Activated naive CD8-positive, alpha-beta T cell treated with anti-CD3 and anti-CD28 coated beads for 36 hours (primary cell): ENCODE results near the gene SPECC1L. TPM values are rescaled to one million over a fixed set of nuclear protein-coding genes. Genes with fewer than 3 reads are reported as not detected.
A peak's percentile ranks its signal among the peaks of the same experiment; 100 is the strongest.

Experiments
- DNase-seq: peaks from one replicate; pipeline ENCODE4 v3.0.0; 2021
- H3K27ac Mint-ChIP-seq: one replicate; pipeline ENCODE4 v1.8.0; 2022; ENCODE audit warnings: mild to moderate bottlenecking, moderate library complexity, mixed read lengths
- H3K27me3 Mint-ChIP-seq: one replicate; pipeline ENCODE4 v1.8.0; 2022; ENCODE audit warnings: mild to moderate bottlenecking, mixed read lengths
- H3K36me3 Mint-ChIP-seq: one replicate; pipeline ENCODE4 v1.8.0; 2021; ENCODE audit warnings: mild to moderate bottlenecking, mixed read lengths
- H3K4me1 Mint-ChIP-seq: one replicate; pipeline ENCODE4 v1.8.0; 2021; ENCODE audit warnings: mixed read lengths
- H3K4me3 Mint-ChIP-seq: one replicate; pipeline ENCODE4 v1.8.0; 2022; ENCODE audit warnings: mild to moderate bottlenecking, moderate library complexity, mixed read lengths
- H3K9me3 Mint-ChIP-seq: one replicate; pipeline ENCODE4 v1.8.0; 2022; ENCODE audit warnings: mixed read lengths
- total RNA-seq, 2 experiments: library from RNA; stranded (reverse); gene quantifications; one replicate each; pipeline ENCODE4 v1.2.3, GENCODE V29; 2021

Gene SPECC1L
- total RNA-seq, 2 experiments from 2014 or later, result 46.3 to 47.7 TPM

DNA sequence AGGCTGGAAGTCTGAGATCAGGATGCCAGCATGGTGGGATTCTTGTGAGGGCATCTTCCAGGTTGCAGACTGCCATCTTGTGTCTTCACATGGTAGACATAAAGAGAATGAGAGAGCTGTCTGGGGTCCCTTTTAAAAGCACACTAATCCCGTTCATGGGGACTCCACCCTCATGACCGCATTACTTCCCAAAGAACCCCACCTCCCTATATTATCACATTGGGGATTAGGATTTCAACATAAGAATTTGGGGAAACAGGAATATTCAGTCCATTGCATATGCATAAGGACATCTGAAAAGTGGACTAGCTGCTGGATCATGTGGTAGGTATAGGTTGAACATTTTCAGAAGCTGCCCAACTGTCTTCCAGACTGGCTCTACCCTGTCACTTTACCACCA is 123.6 kb downstream of the SPECC1L start:
- H3K27me3 Mint-ChIP-seq, result no peaks in the 10 kb centered on the region
- peaks cover 18% of the 10 kb centered on the region for H3K4me1 Mint-ChIP-seq
- no peaks in the 10 kb centered on the region for H3K9me3 Mint-ChIP-seq
- H3K36me3 Mint-ChIP-seq, result peaks cover 10% of the 10 kb centered on the region
- no peak for DNase-seq
- H3K4me3 Mint-ChIP-seq, result no peak overlapping the region
- H3K27ac Mint-ChIP-seq, result no peak overlapping the region

DNA sequence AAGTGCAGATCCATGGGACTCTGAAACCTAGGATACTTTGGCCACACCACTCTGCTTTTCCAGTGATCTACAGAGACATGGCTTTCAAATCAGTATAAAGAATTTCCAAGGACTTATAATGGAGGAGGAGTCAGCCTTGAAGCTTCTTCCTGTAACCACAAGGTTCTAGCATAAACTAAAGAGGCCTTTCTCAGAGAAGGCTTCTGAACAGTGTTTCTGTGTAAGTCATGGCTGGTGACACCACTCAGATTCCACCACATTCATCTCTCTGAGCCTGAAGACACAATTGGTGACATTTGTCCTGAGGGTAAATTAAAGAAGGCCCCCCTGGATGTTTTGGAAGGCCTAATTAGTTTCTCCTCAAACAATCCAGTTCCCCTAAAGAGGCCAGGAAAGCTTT is 127.8 kb downstream of the SPECC1L start:
- no peak for DNase-seq
- no peaks in the 10 kb centered on the region for H3K27me3 Mint-ChIP-seq
- peaks cover 20% of the 10 kb centered on the region for H3K36me3 Mint-ChIP-seq
- no peak overlapping the region for H3K4me3 Mint-ChIP-seq
- H3K4me1 Mint-ChIP-seq, result peaks cover 32% of the 10 kb centered on the region
- H3K27ac Mint-ChIP-seq, result no peak overlapping the region
- no peaks in the 10 kb centered on the region for H3K9me3 Mint-ChIP-seq

DNA sequence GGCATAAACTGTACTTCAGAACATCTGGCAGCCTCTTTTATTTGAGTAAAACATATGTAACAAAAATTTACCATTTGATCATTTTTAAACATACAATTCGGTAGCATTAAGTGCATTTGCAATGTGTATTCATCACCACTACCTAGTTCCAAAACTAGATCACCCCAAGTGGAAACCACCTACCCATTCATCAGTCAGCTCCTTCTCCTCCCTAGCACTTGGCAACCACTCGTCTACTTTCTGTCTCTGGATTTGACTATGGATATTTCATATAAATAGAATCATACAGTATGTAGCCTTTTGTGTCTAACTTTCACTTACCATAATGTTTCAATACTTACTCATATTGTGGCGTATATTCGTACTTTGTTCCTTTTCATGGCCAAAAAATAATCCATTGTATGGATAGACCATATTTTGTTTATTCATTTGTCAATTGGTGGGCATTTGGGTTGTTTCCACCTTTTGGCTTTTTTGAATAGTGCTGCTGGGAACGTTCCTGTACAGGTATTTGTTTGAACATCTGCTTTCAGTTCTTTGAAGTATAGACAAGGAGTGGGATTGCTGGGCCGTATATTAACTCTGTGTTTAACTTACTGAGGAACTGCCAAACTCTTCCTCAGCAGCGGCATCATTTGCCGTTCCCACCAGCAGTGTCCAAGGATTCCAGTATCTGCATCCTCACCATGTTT is 129.5 kb downstream of the SPECC1L start:
- H3K27me3 Mint-ChIP-seq, result no peaks in the 10 kb centered on the region
- peaks cover 32% of the 10 kb centered on the region for H3K4me1 Mint-ChIP-seq
- H3K27ac Mint-ChIP-seq, result no peak overlapping the region
- H3K9me3 Mint-ChIP-seq, result no peaks in the 10 kb centered on the region
- DNase-seq, result no peak
- H3K4me3 Mint-ChIP-seq, result no peak overlapping the region
- peaks cover 22% of the 10 kb centered on the region for H3K36me3 Mint-ChIP-seq

DNA sequence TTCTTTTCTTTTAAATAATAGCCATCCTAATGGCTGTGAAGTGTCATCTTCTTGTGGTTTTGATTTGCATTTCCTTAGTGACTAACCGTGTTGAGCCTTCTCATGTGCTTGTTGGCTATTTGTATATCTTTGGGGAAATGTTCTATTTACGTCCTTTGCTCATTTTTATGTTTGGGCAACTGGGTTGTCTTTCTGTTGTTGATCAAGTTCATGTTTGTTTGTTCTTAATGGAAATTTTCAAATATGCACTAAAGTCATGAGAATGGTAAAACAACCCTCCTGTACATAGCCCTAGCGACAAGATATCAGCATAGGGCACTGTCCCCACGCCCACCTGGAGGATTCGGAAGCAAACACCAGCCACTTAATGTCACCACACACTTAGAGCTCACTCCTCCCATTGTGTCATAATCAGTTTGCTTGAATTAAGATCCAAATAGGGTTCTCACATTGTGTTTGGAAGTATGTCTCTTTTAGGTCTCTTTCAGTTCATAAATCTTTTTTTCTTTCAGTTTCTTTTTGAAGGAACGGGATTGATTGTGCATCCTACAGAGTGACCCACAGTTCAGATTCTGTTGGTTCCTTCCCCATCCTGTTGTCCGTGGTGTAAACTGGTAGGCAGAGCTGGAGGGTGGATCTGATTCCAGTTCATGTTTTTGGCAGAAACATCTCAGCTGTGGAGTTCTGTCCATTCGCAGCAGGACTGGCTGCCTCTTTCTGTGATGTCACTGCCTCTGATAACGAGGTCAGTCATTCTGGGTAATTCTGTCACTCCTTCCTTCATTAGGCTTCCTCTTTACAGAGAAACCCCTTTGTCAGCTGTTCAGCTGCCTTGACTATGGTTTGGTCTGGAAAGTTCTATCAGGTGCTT is 130.3 kb downstream of the SPECC1L start:
- Mint-ChIP-seq H3K27ac (peak overlapping the region; percentile 20), H3K27me3 (no peaks in the 10 kb centered on the region), H3K4me1 (peaks cover 38% of the 10 kb centered on the region), H3K9me3 (no peaks in the 10 kb centered on the region), H3K36me3 (peaks cover 20% of the 10 kb centered on the region), H3K4me3 (no peak overlapping the region)
- no peak for DNase-seq

DNA sequence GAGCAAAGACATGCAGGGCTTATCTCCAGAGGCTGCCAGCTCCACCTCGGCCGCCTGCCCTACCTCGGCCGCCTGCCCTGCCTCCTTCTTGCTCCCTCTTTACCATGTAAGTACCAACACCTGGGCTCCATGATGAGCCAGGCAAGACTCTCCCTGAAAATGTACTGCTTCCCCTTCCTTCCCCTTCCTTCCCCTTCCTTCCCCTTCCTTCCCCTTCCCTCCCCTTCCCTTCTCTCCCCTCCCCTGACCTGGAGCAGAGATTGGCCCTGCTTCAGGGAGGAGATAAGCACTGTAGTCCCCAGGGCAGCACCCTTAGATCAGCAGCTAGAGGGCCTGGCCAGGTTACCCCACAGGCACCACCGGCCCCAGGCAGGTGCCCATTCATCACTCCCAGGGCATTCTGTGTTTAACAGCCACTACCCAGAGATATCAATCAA is 131.3 kb downstream of the SPECC1L start:
- peak overlapping the region; percentile 11 for H3K27ac Mint-ChIP-seq
- DNase-seq, result no peak
- H3K4me1 Mint-ChIP-seq, result peaks cover 46% of the 10 kb centered on the region

DNA sequence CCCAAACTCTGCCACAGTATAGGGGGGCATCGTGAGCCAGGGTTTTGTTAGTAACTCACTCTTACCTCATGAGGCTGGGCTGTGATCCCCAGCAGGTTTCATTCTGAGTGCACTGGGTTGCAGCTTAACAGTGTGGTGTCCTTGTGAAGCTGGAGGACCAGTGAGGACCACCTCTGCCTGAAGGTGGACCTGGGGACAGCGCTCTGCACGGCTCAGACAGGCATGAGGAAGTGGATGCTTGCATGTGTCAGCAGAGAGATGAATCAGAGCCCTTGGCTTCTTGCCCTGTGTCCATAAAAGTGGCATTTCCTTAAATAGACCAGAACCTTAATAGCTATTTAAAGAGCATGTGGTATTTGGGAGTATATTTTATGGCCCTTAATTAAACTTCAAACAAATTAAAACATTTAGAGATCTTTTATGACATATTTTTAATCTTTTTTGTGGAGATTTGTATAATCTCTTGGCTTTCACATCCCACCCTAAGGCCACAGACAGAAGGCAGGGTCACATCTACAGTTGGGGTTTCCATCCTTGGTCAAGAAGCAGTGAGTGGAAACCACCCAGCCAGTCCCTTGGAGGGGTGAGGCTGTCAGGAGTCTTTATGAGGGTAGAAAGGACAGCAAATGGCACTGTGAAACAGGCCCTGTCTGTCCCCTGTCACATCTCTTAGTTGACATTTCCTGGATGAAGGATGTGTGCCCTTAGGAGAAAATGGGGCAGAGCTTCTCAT is 132.0 kb downstream of the SPECC1L start:
- DNase-seq, result no peak
- Mint-ChIP-seq H3K36me3 (peaks cover 29% of the 10 kb centered on the region), H3K4me3 (no peak overlapping the region), H3K27me3 (no peaks in the 10 kb centered on the region), H3K27ac (peak overlapping the region; percentile 11), H3K4me1 (peaks cover 53% of the 10 kb centered on the region), H3K9me3 (no peaks in the 10 kb centered on the region)

More for the DNA sequence above, 131.3 kb downstream of the SPECC1L start:
- Mint-ChIP-seq H3K9me3 (no peaks in the 10 kb centered on the region), H3K4me3 (no peak overlapping the region), H3K36me3 (peaks cover 23% of the 10 kb centered on the region), H3K27me3 (no peaks in the 10 kb centered on the region)

DNA sequence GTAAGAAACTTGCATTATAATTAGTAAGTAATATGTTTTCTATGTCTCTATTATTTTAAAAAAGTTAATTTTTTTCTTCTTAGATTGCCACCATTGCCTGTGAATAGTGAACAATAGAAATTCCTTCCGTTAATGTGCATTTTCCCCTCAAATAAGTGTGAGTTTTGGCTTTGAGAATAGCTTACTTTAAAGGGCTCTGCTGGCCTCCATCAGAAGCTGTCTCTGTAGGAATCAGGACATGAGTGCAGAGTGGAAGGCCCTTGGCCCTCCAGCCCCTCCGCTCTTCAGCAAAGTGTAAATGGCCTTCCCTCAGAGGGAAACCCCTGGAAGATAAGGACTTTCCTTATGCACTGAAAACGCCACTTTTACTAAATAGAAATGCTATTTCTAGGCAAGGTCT is 132.7 kb downstream of the SPECC1L start:
- Mint-ChIP-seq H3K4me3 (no peak overlapping the region), H3K36me3 (peaks cover 33% of the 10 kb centered on the region)

DNA sequence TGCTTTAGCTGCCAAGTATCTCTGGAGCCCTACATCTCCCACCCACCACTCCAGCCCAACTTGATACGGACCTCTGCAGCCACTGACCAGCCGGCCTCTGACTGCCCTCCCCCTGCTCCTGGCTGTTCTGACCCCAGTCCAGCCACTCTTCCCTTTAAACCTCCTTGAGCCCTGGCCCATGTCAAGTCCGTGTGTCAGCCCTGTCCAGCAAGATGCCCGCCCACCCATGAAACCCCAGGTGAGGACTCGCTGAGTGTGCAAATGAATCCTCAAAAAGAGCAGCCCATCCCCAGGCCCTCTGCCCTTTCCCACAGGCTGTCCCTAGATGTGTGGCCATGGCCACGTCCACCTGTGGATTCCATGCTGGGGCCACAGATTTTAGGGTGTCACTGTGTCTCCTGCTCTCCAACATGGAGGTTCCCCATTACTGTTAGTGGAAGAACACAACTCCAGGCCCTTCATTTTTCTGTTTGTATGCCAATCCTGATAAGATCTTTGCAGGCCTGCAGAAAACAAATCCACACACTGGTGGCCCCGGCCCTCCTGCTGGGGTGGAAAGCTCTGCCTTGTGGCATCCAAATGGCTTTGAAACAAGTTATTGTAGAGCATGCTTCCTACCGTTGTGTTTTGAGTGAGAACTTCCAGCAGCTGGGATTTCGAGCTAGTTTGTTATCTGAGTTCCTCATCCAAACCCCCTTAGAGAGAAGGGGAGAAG is 134.1 kb downstream of the SPECC1L start:
- Mint-ChIP-seq H3K4me1 (peaks cover 64% of the 10 kb centered on the region), H3K4me3 (no peak overlapping the region), H3K27me3 (no peaks in the 10 kb centered on the region), H3K36me3 (peaks cover 29% of the 10 kb centered on the region), H3K9me3 (no peaks in the 10 kb centered on the region), H3K27ac (no peak overlapping the region)
- DNase-seq, result no peak

More for the DNA sequence above, 132.7 kb downstream of the SPECC1L start:
- Mint-ChIP-seq H3K27me3 (no peaks in the 10 kb centered on the region), H3K4me1 (peaks cover 56% of the 10 kb centered on the region), H3K27ac (no peak overlapping the region), H3K9me3 (no peaks in the 10 kb centered on the region)
- DNase-seq, result no peak

DNA sequence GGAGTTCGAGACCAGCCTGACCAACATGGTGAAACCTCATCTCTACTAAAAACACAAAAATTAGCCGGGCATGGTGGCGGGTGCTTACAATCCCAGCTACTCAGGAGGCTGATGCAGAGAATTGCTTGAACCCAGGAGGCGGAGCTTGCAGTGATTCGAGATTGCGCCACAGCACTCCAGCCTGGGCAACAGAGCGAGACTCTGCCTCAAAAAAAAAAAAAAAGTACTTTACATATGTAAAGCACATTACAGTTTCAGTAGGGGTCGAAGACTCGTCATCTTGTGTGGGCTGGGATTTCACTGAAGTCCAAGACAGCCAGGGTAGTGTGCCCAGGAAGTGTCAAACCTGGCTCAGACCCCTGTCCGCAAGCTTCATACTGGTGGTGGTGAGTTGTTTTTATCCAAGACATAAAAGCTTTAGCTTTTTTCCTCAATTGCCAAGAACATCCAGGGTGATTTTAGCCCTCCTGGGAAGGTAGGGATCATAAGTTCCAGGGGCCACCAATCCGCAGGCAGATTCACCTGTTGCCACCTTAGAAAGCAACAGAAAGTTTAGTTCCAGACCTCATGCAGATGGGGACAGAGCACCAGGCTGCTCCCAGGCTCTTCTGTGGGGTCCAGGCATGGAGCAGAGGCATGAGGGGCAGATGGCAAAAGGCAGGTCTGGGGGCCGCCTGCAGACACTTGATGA is 135.1 kb downstream of the SPECC1L start:
- Mint-ChIP-seq H3K27me3 (no peaks in the 10 kb centered on the region), H3K36me3 (peaks cover 29% of the 10 kb centered on the region), H3K27ac (no peak overlapping the region), H3K4me3 (no peak overlapping the region), H3K4me1 (peaks cover 65% of the 10 kb centered on the region), H3K9me3 (no peaks in the 10 kb centered on the region)
- no peak for DNase-seq

DNA sequence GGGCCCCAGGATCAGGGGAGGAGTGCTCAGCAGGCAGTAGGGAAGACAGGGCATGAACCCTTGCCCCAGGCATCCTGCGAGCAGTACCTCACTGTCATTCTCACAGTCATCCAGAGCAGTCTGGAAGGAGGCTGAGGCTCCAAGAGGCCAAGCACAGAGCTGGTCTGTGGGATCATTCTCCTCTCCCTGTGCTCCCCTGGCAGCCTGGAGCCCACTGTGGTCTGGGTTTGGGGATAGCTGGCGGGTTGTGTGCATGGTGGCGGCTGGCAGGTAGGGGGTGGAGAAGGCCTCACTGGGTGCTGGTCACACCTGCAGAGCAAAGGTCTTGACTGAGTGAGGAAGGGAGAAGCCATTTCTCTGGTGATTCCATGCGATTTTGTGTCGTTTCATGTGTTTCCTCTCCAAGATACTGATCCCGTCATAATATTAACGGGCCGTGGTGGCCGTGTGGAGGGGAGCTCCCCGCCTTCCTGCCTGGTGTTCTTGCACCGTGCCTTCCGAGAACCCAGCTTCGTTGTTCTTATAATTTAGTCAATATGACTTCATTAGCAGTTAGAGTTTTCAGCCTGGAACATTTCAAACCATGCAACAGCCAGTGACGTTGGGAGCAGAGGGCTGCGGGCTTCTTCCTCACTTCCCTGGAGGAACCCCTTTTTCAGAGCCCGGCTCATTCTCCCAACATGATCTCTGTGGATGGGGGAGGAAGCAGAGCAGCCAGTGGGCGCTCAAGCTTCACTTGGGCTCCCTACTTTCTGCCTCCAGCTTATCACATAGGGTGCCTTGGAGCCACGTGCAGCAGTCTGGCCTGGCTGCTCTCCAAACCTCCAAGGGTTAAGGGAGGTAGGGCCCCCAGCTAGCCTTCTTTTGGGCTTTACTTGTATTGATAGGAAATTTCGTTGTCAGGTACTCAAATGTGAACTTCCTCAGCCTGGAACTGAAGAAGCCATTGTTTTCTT is 136.0 kb downstream of the SPECC1L start:
- no peaks in the 10 kb centered on the region for H3K9me3 Mint-ChIP-seq
- peaks cover 21% of the 10 kb centered on the region for H3K36me3 Mint-ChIP-seq
- peak overlapping the region; percentile 73 for H3K27ac Mint-ChIP-seq
- DNase-seq, result no peak
- H3K4me3 Mint-ChIP-seq, result no peak overlapping the region
- H3K4me1 Mint-ChIP-seq, result peaks cover 56% of the 10 kb centered on the region
- no peaks in the 10 kb centered on the region for H3K27me3 Mint-ChIP-seq

DNA sequence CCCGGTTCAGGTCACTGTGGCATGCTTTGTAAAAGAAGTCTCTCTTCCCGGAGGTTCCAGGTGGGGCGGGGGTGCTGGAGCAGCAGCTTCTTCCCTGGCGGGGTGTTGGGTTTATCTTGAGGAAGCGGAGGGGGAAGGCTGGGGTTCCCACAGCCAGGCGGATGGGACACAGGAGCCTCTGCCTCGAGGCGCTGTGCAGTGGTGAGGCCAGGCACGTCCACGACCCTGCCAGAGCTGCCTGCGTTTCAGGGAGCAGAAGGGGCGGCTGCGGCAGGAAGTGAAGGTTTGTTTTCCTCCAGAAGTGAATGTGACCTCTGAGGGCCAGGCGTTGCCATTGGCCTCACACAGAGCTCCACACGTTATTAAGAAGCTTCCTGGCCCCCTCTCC is 136.6 kb downstream of the SPECC1L start:
- Mint-ChIP-seq H3K9me3 (no peaks in the 10 kb centered on the region), H3K27ac (peak overlapping the region; percentile 73), H3K27me3 (no peaks in the 10 kb centered on the region), H3K36me3 (peaks cover 19% of the 10 kb centered on the region), H3K4me1 (peaks cover 54% of the 10 kb centered on the region), H3K4me3 (peak overlapping the region; percentile 12)
- no peak for DNase-seq

DNA sequence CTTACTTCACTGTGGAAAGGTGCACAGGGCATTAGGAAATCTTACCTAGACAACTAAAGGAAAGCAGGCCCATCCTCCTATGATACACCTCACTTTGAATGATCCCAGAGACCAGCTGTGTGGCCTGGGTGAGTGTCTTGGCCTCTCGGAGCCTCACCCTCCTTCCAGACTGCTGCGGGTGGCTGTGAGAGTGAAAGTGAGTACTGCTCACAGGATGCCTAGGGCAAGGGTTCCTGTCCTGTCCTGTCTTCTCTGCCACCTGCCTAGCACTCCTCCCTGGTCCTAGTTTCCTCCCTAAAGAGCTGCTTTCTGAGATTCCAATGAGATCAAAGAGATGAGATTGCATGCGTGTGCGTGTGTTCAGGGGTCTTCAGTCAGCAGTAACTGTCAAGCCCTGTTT is 137.3 kb downstream of the SPECC1L start:
- H3K27ac Mint-ChIP-seq, result peak overlapping the region; percentile 42
- H3K4me1 Mint-ChIP-seq, result peaks cover 49% of the 10 kb centered on the region
- peaks cover 19% of the 10 kb centered on the region for H3K36me3 Mint-ChIP-seq
- H3K27me3 Mint-ChIP-seq, result no peaks in the 10 kb centered on the region
- no peaks in the 10 kb centered on the region for H3K9me3 Mint-ChIP-seq
- no peak for DNase-seq
- H3K4me3 Mint-ChIP-seq, result no peak overlapping the region

DNA sequence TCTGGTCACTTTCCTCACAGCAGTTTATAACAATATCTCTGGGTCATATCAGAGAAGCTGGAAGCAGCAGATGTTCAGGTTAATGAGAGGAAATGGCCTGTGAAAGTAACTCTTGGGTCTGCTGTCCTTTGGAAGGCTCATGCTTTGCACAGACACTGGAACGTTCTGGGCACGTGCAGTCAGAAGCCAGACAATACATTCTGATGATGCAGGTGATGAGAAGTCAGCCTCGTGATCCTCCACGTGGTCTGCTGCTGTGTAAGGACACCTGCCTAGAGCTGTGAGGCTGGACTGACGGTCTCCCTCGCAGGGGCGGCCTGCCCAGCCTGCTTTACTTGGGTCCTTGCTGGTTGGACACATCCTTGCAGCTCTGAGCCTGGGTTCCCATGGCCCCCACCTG is 138.0 kb downstream of the SPECC1L start:
- Mint-ChIP-seq H3K4me1 (peaks cover 46% of the 10 kb centered on the region), H3K27me3 (no peaks in the 10 kb centered on the region), H3K9me3 (no peaks in the 10 kb centered on the region), H3K36me3 (peaks cover 19% of the 10 kb centered on the region), H3K27ac (no peak overlapping the region), H3K4me3 (no peak overlapping the region)
- DNase-seq, result no peak
